GM21786 (cell line): Measurements from ENCODE around the gene CDH23.

Experiments used
- ATAC-seq: cut with Tn5 transposase; IDR thresholded peaks from one replicate; pipeline ENCODE4 v1.9.1; 2021; ENCODE audit not compliant: unreplicated experiment

The CDH23 gene

GRCh38 chr10:71695502-71696476 is 299.1 kb downstream of the CDH23 start:
- no peak for ATAC-seq

GRCh38 chr10:71696628-71697326 is 300.1 kb downstream of the CDH23 start:
- ATAC-seq = no peak

DNA sequence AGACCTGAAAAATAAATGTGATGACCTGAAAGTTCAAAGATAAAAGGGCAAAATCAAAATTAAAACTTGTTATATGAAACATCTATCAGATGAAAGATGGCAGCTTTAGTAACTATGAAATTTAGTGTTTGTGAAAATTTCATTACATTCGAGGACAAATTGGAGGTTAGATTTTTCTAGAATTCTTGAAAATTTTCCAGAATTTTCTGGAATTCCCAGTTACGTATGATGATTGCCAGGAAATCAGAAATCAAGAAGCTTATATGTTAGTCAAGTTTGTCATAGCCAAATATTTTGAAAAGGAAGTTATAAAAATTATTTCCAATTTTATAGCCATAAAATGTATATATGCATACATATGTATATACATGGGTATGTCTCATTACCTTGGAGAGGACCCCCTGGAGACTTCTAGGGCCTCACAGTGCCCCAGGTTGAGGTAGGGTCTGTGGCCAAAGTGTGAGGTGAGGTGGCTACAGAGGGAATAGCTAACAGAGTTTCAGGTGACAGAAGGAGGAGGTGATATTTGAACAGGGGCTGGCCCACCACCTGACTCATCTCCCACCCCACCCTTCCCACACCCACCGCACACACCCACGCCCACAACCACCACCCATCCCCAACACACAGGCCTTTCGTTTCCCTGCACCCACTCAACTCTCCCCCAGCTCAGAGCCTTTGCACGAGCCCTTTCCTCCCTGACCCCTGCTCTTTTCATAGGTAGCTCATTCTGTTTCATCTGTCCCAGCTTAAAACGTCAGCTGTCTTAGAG is 301.4 kb downstream of the CDH23 start:
- no peak for ATAC-seq

- ATAC-seq = no peak
Observed at GRCh38 chr10:71698737-71699136, 302.0 kb downstream of the CDH23 start.

- no peak for ATAC-seq
Observed at GRCh38 chr10:71700731-71701368, 304.1 kb downstream of the CDH23 start.

- no peak for ATAC-seq
Observed at GRCh38 chr10:71701496-71702132, 304.9 kb downstream of the CDH23 start.

DNA sequence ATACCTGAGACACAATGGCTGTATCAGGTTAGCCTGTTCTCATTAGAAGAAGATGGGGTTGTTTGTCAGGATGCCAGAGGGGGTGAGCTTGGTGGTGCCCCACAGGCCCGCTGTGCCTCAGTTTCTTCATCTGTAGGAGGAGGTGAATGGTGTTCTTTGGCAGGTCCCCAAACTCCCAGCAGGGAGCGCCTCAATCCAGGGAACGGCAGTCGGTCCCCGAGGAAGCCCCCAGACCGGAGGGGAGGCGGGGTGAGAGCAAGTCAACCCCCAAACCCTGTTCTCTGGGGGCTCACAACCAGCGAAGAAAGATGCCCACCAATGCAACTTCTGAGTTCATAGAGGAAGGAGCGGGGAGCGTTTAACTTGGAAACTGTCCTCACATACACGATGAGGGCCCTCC is 306.9 kb downstream of the CDH23 start:
- no peak for ATAC-seq

GRCh38 chr10:71704816-71705215 is 308.1 kb downstream of the CDH23 start:
- ATAC-seq = no peak

- ATAC-seq = no peak
Observed at GRCh38 chr10:71705582-71705981, 308.9 kb downstream of the CDH23 start.

- ATAC-seq = no peak
Observed at GRCh38 chr10:71706216-71707121, 309.7 kb downstream of the CDH23 start.

GRCh38 chr10:71707240-71707789 is 310.6 kb downstream of the CDH23 start:
- no peak for ATAC-seq

DNA sequence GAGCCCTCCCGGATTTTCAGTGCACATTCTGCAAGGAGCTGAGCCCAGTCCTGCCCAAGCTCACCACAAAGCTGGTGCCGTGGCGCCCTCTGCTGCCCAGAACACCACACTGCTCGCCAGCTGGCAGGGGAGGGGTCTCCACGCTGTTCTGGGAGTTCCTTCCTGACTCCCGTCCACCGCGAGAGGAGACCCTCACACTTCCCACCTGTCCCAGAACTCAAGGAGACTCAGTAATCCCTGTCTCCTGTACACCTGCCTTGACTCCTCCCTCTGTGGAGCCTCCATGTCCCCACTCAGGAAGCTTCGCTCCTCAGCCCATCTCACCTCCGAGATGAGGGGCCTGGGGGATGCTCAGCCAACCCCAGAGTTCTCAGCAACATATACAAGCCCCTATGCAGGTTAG is 311.6 kb downstream of the CDH23 start:
- ATAC-seq = no peak

DNA sequence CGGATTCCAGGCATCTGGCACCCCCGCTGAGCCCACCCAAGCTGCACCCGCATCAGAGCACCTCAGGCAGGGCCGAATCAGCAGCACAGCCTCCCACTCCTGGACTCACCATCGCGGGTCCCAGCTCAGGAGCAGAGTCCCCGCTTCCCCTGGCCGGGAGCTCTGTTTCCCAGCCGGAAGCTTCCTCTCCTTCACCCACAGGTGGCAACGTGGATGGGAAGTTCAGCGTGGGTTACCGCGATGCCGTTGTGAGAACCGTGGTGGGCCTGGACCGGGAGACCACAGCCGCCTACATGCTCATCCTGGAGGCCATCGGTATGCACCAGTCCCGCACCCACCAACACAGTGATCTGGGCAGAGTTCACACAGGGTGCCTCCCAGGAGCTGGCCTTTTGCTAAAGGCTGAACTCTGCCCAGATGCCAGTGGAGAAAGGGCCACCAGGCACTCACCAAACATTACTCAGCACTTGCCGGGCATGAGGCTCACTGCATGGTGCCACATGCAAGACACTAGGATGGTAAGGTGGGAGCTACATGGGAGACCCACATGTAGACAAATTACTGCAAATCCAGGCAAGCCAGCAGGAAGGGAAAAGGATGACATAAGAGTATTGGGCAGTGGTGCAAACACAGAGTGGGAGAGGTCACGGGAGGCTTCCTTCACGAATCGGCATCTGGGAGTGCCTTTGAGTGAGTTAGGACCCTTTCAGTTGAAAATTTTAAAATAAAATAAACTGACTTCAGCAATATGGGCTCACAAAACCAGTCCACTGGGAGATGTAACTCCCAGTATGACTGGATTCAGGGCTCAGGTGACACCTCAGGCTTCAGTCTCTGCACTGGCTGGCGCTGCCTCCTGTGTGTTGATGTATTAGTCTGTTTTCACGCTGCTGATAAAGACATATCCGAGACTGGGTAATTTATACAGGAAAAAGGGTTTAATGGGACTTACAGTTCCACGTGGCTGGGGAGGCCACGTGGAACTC is 312.5 kb downstream of the CDH23 start:
- ATAC-seq = no peak

- ATAC-seq = no peak
Observed at GRCh38 chr10:71710519-71710918, 313.8 kb downstream of the CDH23 start.

DNA sequence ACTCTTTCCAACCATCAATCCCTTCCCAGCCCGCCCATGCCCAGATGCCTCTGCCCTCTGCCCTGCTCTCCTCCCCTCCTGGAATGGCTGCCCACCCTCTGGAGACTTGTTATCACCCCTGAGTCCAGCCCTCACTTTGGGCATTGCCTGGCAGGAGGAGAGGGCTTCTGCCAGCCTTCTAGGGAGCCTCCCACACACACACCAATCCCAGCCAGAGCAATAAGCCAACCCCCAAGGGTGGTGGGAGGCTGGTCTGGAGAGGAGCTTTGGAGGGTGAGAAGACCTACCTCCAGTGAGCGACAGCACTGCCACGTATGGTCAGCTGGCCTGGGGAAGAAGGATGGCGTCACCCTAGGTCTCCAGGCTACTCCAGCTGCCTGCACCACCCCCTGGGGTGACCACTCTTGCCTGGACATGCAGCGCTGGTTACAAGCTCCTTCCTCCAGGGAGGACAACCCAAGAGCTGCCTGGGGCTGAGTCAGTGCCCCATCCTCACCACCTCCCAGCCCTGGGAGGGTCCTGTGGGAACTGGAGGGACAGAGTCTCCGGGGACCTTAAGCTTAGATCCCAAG is 314.4 kb downstream of the CDH23 start:
- no peak for ATAC-seq

- ATAC-seq = no peak
Observed at GRCh38 chr10:71712170-71712569, 315.4 kb downstream of the CDH23 start.

DNA sequence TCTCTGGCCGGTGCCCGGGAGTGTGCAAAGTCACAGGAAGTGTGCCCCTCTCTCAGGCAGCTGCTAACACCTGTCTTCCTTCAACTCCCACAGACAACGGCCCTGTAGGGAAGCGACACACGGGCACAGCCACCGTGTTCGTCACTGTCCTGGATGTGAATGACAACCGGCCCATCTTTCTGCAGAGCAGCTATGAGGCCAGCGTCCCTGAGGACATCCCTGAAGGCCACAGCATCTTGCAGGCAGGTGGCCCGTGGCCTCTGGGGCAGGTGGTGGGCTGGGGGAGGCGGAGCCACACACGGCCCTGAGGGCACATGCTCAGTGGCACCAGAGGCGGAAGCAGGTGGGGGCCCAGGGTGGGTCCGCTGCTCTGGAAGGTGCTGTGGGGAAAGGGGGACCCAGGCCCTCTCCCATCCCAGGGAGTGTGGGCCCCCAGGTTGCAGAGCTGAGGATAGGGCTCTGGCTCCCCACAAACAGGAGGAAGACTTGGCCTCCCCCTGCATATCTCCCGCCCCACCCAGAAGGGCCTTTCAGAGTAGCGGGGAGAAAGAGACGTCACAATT is 315.9 kb downstream of the CDH23 start:
- no peak for ATAC-seq
